Measurements from ENCODE around the gene NFIA. TPM values are rescaled to one million over a fixed set of nuclear protein-coding genes. Genes with fewer than 3 reads are reported as not detected.

Gene NFIA
- total and polyA plus RNA-seq, 2 donors (not counting 1 experiment from before 2014, with no cell fraction given): 0.28 to 0.54 TPM

- ATAC-seq (ENCODE audit: low read depth) (no peak), DNase-seq (peak; percentile 74)
- peaks cover 34% of the 10 kb centered on the region for H3K4me1 Mint-ChIP-seq
- peaks cover 56% of the 10 kb centered on the region for H3K27me3 Mint-ChIP-seq
- Histone ChIP-seq H3K4me3 (ENCODE audit: control extremely low read depth in 1 of 5, extremely low read depth in 1 of 5, insufficient read depth in 1 of 5, low read depth in 2 of 5, low read length in 4 of 5) (peak overlapping the region; percentile 27 to 51 (median 44)), H3K4me2 (replicated peaks; ENCODE audit: low read depth, low read length, poor library complexity, severe bottlenecking) (peak overlapping the region; percentile 91), H4K20me1 (ENCODE audit: control insufficient read depth, insufficient read depth, low read length, poor library complexity, severe bottlenecking) (no peaks in the 10 kb centered on the region), H3K79me2 (ENCODE audit: control insufficient read depth, insufficient read depth, low read length) (no peaks in the 10 kb centered on the region), H3K9ac (ENCODE audit: low read length) (peak overlapping the region; percentile 54), H3K27me3 (replicated peaks in 1 of 4; ENCODE audit: control extremely low read depth in 1 of 4, control insufficient read depth in 3 of 4, insufficient read depth in 4 of 4, low read length in 3 of 4) (peaks cover 0 to 58% (median 50%) of the 10 kb centered on the region in 4 experiments), H3K36me3 (replicated peaks in 1 of 2; ENCODE audit: control extremely low read depth in 1 of 2, control insufficient read depth in 1 of 2, extremely low read depth in 1 of 2, insufficient read depth in 2 of 2, low read length in 1 of 2) (no peaks in the 10 kb centered on the region), H2AFZ (ENCODE audit: insufficient read depth, low read depth, low read length, poor library complexity, severe bottlenecking) (peak overlapping the region; percentile 12), H3K9me3 (ENCODE audit: control extremely low read depth in 1 of 3, control insufficient read depth in 2 of 3, insufficient read depth in 1 of 3, low read length in 2 of 3) (peaks cover 0 to 3% (median 0%) of the 10 kb centered on the region in 3 donors), H3K27ac (ENCODE audit: low read length in 2 of 2) (no peak overlapping the region), H3K4me1 (ENCODE audit: control insufficient read depth in 2 of 2, insufficient read depth in 2 of 2, low read length in 2 of 2) (peaks cover 31 to 37% of the 10 kb centered on the region in 2 donors)
- H3K9me3 Mint-ChIP-seq (ENCODE audit: insufficient read depth): no peaks in the 10 kb centered on the region
- POLR2A ChIA-PET: no interaction called here
- intact Hi-C loops (cut with micrococcal nuclease): no loop called here
- peak overlapping the region; percentile 80 for H3K4me3 Mint-ChIP-seq
- under 1% methylated on average over 33 of the region's 41 CpGs for WGBS (ENCODE audit: insufficient coverage)
- H3K27ac Mint-ChIP-seq: peak overlapping the region; percentile 37
- TF ChIP-seq EZH2 (IDR thresholded peaks at IDR 0.05; ENCODE audit: borderline replicate concordance, insufficient read depth, low read depth, low read length, poor library complexity, severe bottlenecking) (no peak), CTCF (IDR thresholded peaks at IDR 0.05) (no peak)
- CTCF ChIA-PET: interaction anchor here (0.6 to 1.7 kb wide), 3 partner anchors 12 to 33 kb away, joined by 3 to 9 read pairs (median 3); no protein-coding TSS in a partner anchor
These were observed 563 bp upstream of the NFIA start for GRCh38 chr1:61081686-61082310.

Measured in B cell (primary cell).